Measurements from ENCODE around the gene AKAP7. TPM values are rescaled to one million over a fixed set of nuclear protein-coding genes. Genes with fewer than 3 reads are reported as not detected.

Gene AKAP7
- total and polyA plus RNA-seq, 2 experiments from 2014 or later: 9.1 to 11.9 TPM

- H3K9me3 ChIP-seq (ENCODE audit: low read depth): no peaks in the 10 kb centered on the region
- H3K27me3 ChIP-seq: no peaks in the 10 kb centered on the region
- no peaks in the 10 kb centered on the region for H3K4me1 ChIP-seq (ENCODE audit: low read depth)
- H3K4me3 ChIP-seq: no peak overlapping the region
- no peaks in the 10 kb centered on the region for H3K36me3 ChIP-seq
- no peak for DNase-seq (ENCODE audit: low read depth in 1 of 2, low spot score in 1 of 2)
- H3K27ac ChIP-seq: no peak overlapping the region
- TF ChIP-seq CTCF (IDR thresholded peaks at IDR 0.05; ENCODE audit: low read depth, low read length): no peak
Observed at GRCh38 chr6:131223416-131223815, 88.1 kb downstream of the AKAP7 start.

- Histone ChIP-seq H3K4me3 (no peak overlapping the region), H3K9me3 (ENCODE audit: low read depth) (no peaks in the 10 kb centered on the region), H3K4me1 (ENCODE audit: low read depth) (no peaks in the 10 kb centered on the region), H3K27ac (no peak overlapping the region), H3K27me3 (no peaks in the 10 kb centered on the region), H3K36me3 (no peaks in the 10 kb centered on the region)
- DNase-seq (ENCODE audit: low read depth in 1 of 2, low spot score in 1 of 2): no peak
- no peak for TF ChIP-seq CTCF (IDR thresholded peaks at IDR 0.05; ENCODE audit: low read depth, low read length)
Observed at GRCh38 chr6:131225127-131225526, 89.9 kb downstream of the AKAP7 start.

GRCh38 chr6:131225959-131226358 lies 90.7 kb downstream of the AKAP7 start:
- Histone ChIP-seq H3K27ac (no peak overlapping the region), H3K36me3 (no peaks in the 10 kb centered on the region), H3K27me3 (no peaks in the 10 kb centered on the region), H3K9me3 (ENCODE audit: low read depth) (no peaks in the 10 kb centered on the region), H3K4me1 (ENCODE audit: low read depth) (no peaks in the 10 kb centered on the region), H3K4me3 (no peak overlapping the region)
- DNase-seq (ENCODE audit: low read depth in 1 of 2, low spot score in 1 of 2): no peak
- no peak for TF ChIP-seq CTCF (IDR thresholded peaks at IDR 0.05; ENCODE audit: low read depth, low read length)

- Histone ChIP-seq H3K4me3 (no peak overlapping the region), H3K9me3 (ENCODE audit: low read depth) (no peaks in the 10 kb centered on the region), H3K27ac (no peak overlapping the region)
Observed at GRCh38 chr6:131226459-131227157, 91.3 kb downstream of the AKAP7 start.

GRCh38 chr6:131227158-131227543 lies 91.9 kb downstream of the AKAP7 start:
- H3K4me3 ChIP-seq: no peak overlapping the region
- TF ChIP-seq CTCF (IDR thresholded peaks at IDR 0.05; ENCODE audit: low read depth, low read length): no peak
- no peaks in the 10 kb centered on the region for H3K27me3 ChIP-seq
- no peaks in the 10 kb centered on the region for H3K4me1 ChIP-seq (ENCODE audit: low read depth)
- H3K9me3 ChIP-seq (ENCODE audit: low read depth): no peaks in the 10 kb centered on the region
- no peaks in the 10 kb centered on the region for H3K36me3 ChIP-seq
- H3K27ac ChIP-seq: no peak overlapping the region
- DNase-seq (ENCODE audit: low read depth in 1 of 2, low spot score in 1 of 2): no peak

More at GRCh38 chr6:131226459-131227157, 91.3 kb downstream of the AKAP7 start:
- TF ChIP-seq CTCF (IDR thresholded peaks at IDR 0.05; ENCODE audit: low read depth, low read length): no peak
- H3K4me1 ChIP-seq (ENCODE audit: low read depth): no peaks in the 10 kb centered on the region
- no peak for DNase-seq (ENCODE audit: low read depth in 1 of 2, low spot score in 1 of 2)
- H3K36me3 ChIP-seq: no peaks in the 10 kb centered on the region
- H3K27me3 ChIP-seq: no peaks in the 10 kb centered on the region
